ENCODE data around the gene PEX14.

Gene PEX14

DNA sequence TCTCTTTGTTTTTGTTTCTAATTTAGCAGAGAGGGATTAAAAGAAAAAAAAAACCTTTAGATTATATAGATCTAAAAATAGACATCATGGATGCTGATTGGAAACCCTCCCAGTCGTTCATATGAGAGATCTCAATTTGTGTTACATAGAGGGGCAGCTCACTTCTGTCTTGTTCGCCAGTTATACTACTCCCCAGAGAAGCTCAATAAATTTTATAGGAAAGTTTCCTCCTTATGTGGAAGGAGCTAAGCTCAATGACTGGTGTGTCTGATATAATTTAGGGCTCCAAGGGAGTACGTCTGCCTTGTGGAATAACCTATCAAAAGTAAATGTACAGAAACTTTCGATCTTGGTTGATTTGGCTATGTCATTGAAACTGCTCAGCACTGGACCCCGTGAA, 117.6 kb downstream of the PEX14 start:
- DNase-seq (ENCODE audit: low read depth, low spot score): no peak

DNA sequence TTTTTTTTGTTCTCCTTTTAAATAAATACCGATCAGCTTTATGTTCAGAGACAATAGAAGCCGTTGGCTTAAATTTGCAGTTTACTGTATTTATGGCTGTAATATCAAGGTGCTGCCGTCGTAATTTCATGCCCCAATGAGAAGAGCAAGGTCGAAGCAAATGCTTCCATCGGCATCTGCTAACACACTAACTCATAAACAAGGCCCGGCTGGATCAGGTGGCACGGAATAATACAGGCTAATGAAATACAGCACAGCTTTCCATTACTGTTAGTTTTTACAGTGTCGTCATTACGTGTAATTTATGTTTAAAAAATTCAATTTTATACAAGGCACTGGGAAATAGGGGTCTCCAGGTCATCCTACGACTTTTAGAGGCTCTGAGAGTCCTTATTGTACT, 119.0 kb downstream of the PEX14 start:
- DNase-seq (ENCODE audit: low read depth, low spot score): no peak

DNA sequence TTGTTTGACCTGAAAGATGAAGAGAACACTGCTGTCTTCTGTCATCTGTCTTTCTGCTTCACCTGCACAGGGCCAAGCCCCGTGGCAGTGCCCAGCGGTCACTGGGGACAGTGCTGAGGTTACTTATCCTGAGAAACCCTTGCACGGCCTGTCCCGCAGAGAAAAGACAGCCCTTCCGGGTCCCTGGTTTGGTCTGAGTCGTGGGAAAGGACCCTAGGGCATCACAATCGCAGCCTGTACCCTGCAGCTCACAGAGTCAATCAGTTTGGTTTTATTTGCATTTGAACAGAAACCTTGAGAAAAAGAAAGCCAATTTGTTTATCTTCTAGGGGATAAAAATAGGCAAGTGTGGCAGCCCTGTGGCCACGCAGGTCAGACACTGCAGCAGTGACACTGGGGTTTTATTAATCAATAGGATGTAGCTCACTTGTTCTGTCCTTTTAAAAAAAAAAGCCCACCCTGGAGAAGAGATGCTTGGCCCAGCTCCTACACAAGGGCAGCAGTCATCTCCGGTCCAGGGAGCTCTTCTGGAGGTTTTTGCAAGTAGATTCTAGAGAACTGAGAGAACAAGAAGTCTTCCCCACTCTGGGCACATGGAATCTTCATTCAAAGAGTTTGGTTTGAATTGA, 120.0 kb downstream of the PEX14 start:
- no peak for DNase-seq (ENCODE audit: low read depth, low spot score)

- DNase-seq (ENCODE audit: low read depth, low spot score): no peak
Measured at GRCh38 chr1:10596780-10597179, 122.0 kb downstream of the PEX14 start.

- DNase-seq (ENCODE audit: low read depth, low spot score): no peak
Measured at GRCh38 chr1:10597492-10598388, 123.0 kb downstream of the PEX14 start.

DNA sequence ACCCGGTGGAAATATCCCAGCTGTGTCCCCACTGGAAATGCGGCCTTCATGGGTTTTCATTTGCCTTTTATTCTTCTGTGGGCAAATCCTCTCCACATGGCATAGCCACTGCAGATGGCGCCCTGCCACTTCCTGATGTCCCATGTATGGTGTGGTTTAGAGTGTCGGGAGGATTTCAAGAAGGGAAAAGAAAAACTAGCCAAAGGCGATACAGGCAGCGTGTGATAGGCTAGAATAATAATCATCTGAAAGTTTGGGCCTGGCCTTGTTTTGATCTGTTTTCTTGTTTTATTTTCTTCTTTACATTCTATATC, 123.6 kb downstream of the PEX14 start:
- no peak for DNase-seq (ENCODE audit: low read depth, low spot score)

- DNase-seq (ENCODE audit: low read depth, low spot score): no peak
Measured at GRCh38 chr1:10599194-10599861, 124.6 kb downstream of the PEX14 start.

- DNase-seq (ENCODE audit: low read depth, low spot score): no peak
Measured at GRCh38 chr1:10601342-10602070, 126.8 kb downstream of the PEX14 start.

- DNase-seq (ENCODE audit: low read depth, low spot score): no peak
Measured at GRCh38 chr1:10602936-10603335, 128.2 kb downstream of the PEX14 start.

- no peak for DNase-seq (ENCODE audit: low read depth, low spot score)
Measured at GRCh38 chr1:10604966-10605365, 130.2 kb downstream of the PEX14 start.

DNA sequence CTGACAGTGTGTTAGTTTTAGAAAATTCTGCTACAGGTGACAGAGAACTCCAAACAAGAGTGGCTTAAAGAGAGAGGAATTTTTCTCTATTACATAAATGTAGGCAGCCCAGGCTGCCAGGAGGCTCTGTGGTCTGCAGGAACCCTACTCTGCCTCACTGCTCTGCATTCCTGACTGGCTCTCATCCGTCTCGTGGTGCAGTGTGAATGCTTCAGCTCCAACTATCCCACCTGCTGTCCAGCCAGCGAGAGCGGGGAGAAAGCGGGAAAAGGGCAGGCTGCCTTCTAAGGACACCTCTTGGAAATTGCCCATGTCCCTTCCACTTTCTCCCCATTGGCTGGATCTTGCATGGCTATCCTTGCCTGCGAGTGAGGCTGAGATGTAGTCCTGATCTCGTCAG, 131.3 kb downstream of the PEX14 start:
- no peak for DNase-seq (ENCODE audit: low read depth, low spot score)

DNA sequence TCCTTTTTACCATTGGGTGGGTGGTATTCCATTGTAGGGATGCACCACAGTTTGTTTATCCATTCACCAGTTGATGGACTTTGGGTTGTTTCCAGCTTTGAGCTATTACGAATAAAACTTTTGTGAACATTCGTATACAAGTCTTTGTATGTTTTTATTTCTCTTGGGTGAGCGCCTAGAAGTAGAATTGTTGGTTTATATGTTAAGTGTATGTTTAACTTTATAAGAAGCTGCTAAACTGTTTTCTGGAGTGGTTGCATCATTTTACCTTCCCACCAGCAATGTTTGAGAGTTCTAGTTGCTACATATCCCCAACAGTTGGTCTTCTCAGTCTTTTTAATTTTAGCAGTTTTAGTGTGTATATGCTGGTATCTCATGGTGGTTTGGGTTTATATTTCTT, 132.5 kb downstream of the PEX14 start:
- DNase-seq (ENCODE audit: low read depth, low spot score): no peak

DNA sequence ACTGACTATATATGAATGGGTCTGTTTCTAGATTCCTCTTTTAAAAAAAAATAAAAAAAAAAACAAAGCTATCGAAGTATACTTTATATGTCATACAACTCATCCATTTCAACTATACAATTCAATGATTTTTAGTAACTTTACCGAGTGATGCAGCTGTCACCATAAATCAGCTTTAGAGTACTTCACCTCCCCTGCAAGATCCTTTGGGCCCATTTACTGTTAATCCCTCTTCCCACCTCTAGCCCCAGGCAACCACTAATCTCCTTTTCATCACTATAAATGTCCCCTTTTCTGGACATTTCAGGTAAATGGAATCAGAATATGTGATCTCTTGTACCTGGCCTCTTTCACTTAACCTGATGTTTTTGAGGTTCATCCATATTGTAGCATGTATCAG, 133.9 kb downstream of the PEX14 start:
- DNase-seq (ENCODE audit: low read depth, low spot score): no peak

DNA sequence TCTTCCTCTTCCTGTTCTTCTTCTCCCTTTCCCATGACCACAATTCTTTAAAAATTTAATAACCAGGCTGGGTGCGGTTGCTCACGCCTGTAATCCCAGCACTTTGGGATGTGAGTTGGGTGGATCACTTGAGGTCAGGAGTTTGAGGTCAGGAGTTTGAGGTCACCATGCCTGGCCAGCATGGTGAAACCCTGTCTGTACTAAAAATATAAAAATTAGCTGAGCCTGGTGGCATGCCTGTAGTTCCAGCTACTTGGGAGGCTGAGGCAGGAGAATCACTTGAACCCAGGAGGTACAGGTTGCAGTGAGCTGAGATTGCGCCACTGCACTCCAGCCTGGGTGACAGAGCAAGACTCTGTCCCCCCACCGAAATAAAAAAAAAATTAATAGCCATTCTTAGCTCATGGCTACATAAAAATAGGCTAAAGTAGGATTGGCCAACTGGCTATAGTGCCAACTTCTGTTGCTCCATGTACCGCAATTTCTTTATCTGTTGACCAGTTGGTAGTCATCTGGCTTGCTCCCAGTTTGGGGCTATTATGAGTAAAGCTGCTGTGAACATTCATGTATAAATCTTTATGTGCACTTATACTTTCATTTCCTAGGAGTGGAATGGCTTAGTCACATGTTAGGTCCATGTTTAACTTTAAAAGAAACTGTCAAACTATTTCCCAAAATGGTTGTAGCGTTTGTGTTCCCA, 136.3 kb downstream of the PEX14 start:
- no peak for DNase-seq (ENCODE audit: low read depth, low spot score)

DNA sequence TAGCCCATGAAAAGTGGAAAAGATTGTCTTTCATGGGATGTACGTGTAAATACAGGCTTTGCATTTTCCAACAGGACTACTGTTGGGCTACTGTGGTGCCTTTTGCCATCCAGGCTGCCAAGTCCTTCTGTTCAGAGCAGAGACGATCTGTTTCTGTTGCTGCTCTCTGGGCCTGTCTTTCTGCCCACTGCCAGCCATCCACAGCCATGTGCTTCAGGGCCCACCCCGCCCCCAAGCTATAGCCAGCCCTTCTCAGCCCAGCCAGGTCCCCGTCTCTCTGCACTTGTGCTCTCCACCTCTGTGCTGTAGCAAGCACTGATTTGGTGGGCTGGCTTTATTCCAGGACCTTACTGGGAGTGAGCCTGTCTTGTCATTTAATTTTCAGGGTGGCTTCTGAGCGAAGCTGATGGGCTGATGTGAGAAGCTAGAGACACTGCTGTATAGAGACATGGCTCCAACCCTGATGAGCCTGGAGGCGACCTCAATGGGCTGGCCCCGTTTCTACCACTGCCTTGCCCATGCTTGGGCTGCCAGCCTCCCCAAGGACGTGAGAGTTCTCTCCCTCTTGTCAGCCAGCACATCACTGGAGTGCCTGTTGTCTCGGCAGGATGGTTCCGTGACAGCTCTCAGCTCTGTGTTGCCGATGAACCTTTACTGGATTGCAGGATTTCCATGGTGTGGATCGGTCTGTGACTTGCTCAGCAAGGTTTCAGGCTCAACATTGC, 137.8 kb downstream of the PEX14 start:
- no peak for DNase-seq (ENCODE audit: low read depth, low spot score)

- DNase-seq (ENCODE audit: low read depth, low spot score): no peak
Measured at GRCh38 chr1:10613340-10613739, 138.6 kb downstream of the PEX14 start.

GRCh38 chr1:10613861-10614260, 139.1 kb downstream of the PEX14 start:
- no peak for DNase-seq (ENCODE audit: low read depth, low spot score)

DNA sequence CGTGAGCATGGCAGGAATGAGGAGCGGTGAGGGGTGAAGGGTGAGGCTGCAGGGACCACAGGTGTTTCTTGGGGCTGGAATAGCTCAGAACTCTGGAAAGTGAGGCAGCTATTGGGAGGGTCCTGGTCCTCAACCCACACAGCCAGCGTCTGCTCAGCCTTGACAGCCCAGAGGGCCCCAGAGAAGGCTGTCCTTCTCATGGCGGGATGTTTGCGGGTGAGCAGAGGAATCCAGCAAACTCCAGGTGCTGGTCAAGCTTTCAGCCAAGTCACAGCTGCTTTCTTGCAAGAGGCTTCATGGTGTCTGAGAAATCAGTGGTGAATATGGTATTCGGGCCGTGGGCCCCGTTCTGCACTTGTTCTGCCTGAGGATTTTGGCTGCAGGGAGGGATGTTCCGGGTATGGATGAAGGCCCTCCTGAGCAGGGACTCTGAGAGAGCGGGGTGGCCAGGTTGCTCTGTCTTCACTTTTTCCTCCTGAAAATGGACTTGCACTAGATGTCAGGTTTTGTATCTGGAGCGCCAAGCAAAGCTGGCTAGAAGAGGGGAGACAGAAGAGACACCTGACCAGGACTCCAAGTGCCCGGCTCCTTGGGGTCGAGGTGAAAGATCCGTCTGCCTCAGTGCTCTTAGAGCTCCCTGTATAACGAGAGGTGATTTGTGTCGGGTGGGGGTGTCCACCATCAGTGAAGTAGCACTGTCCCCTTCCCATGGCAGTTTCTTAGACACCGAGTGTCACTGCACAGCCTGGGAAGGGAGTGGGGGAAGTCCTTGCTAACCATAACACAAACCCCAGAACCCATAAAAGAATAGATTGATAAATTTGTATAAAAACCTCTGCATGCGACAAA, 139.9 kb downstream of the PEX14 start:
- DNase-seq (ENCODE audit: low read depth, low spot score): no peak

GRCh38 chr1:10615332-10615731, 140.6 kb downstream of the PEX14 start:
- DNase-seq (ENCODE audit: low read depth, low spot score): no peak
